GM19468 (cell line): ENCODE measurements around the gene LMF1.
"Not testable (repeated sequence)": the region's sequence is repeated elsewhere in the genome, so short reads cannot be mapped to it uniquely, and the experiment has no call there.

Experiments used
- ATAC-seq: cut with Tn5 transposase; IDR thresholded peaks from one replicate; pipeline ENCODE4 v1.9.1; 2021; ENCODE audit warnings: mild to moderate bottlenecking, moderate library complexity, moderate number of reproducible peaks; ENCODE audit not compliant: unreplicated experiment; ENCODE audit errors: extremely low read depth

The LMF1 gene

GRCh38 chr16:886802-887731 lies 83.7 kb downstream of the LMF1 start:
- no peak for ATAC-seq

GRCh38 chr16:886084-886543 lies 84.7 kb downstream of the LMF1 start:
- ATAC-seq = no peak

- ATAC-seq = no peak
Measured at GRCh38 chr16:885391-885790, 85.4 kb downstream of the LMF1 start.

- no peak for ATAC-seq
Measured at GRCh38 chr16:884232-884631, 86.6 kb downstream of the LMF1 start.

- ATAC-seq = no peak
Measured at GRCh38 chr16:883781-884180, 87.0 kb downstream of the LMF1 start.

- no peak for ATAC-seq
Measured at GRCh38 chr16:883340-883739, 87.4 kb downstream of the LMF1 start.

GRCh38 chr16:882671-883070 lies 88.1 kb downstream of the LMF1 start:
- not testable (repeated sequence) for ATAC-seq

- ATAC-seq = no peak
Measured at GRCh38 chr16:882256-882655, 88.5 kb downstream of the LMF1 start.

GRCh38 chr16:881219-882097 lies 89.3 kb downstream of the LMF1 start:
- ATAC-seq = no peak

GRCh38 chr16:880471-881171 lies 90.2 kb downstream of the LMF1 start:
- no peak for ATAC-seq

- ATAC-seq = no peak
Measured at GRCh38 chr16:879986-880385, 90.8 kb downstream of the LMF1 start.

GRCh38 chr16:879461-879861 lies 91.3 kb downstream of the LMF1 start:
- no peak for ATAC-seq

- ATAC-seq = no peak
Measured at GRCh38 chr16:878886-879285, 91.9 kb downstream of the LMF1 start.

- ATAC-seq = no peak
Measured at GRCh38 chr16:878072-878784, 92.6 kb downstream of the LMF1 start.

GRCh38 chr16:877242-878071 lies 93.3 kb downstream of the LMF1 start:
- ATAC-seq = no peak

- ATAC-seq = no peak
Measured at GRCh38 chr16:876523-877241, 94.1 kb downstream of the LMF1 start.

- no peak for ATAC-seq
Measured at GRCh38 chr16:876041-876335, 94.8 kb downstream of the LMF1 start.

- no peak for ATAC-seq
Measured at GRCh38 chr16:875182-876040, 95.4 kb downstream of the LMF1 start.
